Activated naive CD8-positive, alpha-beta T cell treated with anti-CD3 and anti-CD28 coated beads for 36 hours (primary cell): ENCODE measurements around the gene TMPRSS11D. TPM values are rescaled to one million over a fixed set of nuclear protein-coding genes. Genes with fewer than 3 reads are reported as not detected.

Source experiments
- DNase-seq: peaks from one replicate; pipeline ENCODE4 v3.0.0; 2021
- H3K27ac Mint-ChIP-seq: one replicate; pipeline ENCODE4 v1.8.0; 2022; ENCODE audit warnings: mild to moderate bottlenecking, moderate library complexity, mixed read lengths
- H3K27me3 Mint-ChIP-seq: one replicate; pipeline ENCODE4 v1.8.0; 2022; ENCODE audit warnings: mild to moderate bottlenecking, mixed read lengths
- H3K36me3 Mint-ChIP-seq: one replicate; pipeline ENCODE4 v1.8.0; 2021; ENCODE audit warnings: mild to moderate bottlenecking, mixed read lengths
- H3K4me1 Mint-ChIP-seq: one replicate; pipeline ENCODE4 v1.8.0; 2021; ENCODE audit warnings: mixed read lengths
- H3K4me3 Mint-ChIP-seq: one replicate; pipeline ENCODE4 v1.8.0; 2022; ENCODE audit warnings: mild to moderate bottlenecking, moderate library complexity, mixed read lengths
- H3K9me3 Mint-ChIP-seq: one replicate; pipeline ENCODE4 v1.8.0; 2022; ENCODE audit warnings: mixed read lengths
- total RNA-seq, 2 experiments: library from RNA; stranded (reverse); gene quantifications; one replicate each; pipeline ENCODE4 v1.2.3, GENCODE V29; 2021

Gene TMPRSS11D
- not detected for total RNA-seq

- DNase-seq, result no peak
- H3K27me3 Mint-ChIP-seq, result no peaks in the 10 kb centered on the region
- H3K4me3 Mint-ChIP-seq, result no peak within 1 kb of the TSS
- H3K4me1 Mint-ChIP-seq, result no peaks in the 10 kb centered on the region
- H3K36me3 Mint-ChIP-seq, result no peaks in the 10 kb centered on the region
- no peaks in the 10 kb centered on the region for H3K9me3 Mint-ChIP-seq
- no peak within 1 kb of the TSS for H3K27ac Mint-ChIP-seq
Observed at GRCh38 chr4:67883902-67884301, at the start of gene TMPRSS11D. Gene TMPRSS11D (minus strand): TSS chr4:67884002. CDS start chr4:67883933, 69 bp downstream.

- DNase-seq, result no peak
- Mint-ChIP-seq H3K9me3 (no peaks in the 10 kb centered on the region), H3K36me3 (no peaks in the 10 kb centered on the region), H3K4me3 (no peak overlapping the region), H3K27me3 (peaks cover 4% of the 10 kb centered on the region), H3K27ac (no peak overlapping the region), H3K4me1 (no peaks in the 10 kb centered on the region)
Observed at GRCh38 chr4:67933038-67933437, 49.2 kb upstream of the TMPRSS11D start.

GRCh38 chr4:67931256-67931655 lies 47.5 kb upstream of the TMPRSS11D start:
- no peak for DNase-seq
- Mint-ChIP-seq H3K4me1 (no peaks in the 10 kb centered on the region), H3K36me3 (no peaks in the 10 kb centered on the region), H3K27me3 (peaks cover 4% of the 10 kb centered on the region), H3K27ac (no peak overlapping the region), H3K4me3 (no peak overlapping the region), H3K9me3 (no peaks in the 10 kb centered on the region)

DNA sequence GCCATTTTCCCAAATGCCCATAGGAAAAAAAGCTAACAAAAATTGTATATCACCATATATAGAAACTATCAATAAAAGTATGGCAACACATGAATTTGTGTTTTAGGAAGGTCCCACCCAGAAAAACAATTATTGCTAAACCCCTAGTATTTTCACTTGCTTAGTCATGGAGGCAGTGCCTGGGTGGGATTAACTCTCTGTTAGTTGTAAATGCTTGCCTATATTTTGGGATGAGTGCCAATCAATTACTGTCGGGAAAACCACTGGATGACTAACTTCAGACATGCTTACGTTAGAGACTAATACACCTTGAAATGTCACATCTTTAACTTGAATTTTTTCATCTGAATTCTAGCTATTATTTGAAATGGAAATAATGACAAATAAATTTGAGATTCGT lies 45.6 kb upstream of the TMPRSS11D start:
- Mint-ChIP-seq H3K9me3 (no peaks in the 10 kb centered on the region), H3K4me1 (no peaks in the 10 kb centered on the region), H3K4me3 (no peak overlapping the region), H3K27me3 (peaks cover 4% of the 10 kb centered on the region), H3K27ac (no peak overlapping the region), H3K36me3 (no peaks in the 10 kb centered on the region)
- DNase-seq, result no peak

DNA sequence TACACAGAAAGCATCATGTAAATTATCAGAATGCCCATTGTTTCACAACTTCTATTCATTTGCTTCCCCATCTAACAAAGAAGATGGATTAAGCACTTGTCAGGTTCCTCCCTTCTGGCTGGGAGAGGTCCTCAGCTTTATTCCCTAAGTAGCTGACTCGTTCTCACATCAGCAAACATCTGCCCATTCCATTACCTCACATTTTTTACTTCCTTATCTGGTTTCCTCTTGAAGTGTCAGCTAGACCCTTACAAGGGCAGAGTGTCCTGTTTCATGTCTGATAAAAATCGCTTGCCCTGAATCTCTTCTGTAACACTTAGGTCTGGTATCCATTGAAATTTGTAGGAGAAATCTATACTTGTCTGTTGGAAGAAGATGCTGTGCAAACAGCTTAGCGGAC lies 44.7 kb upstream of the TMPRSS11D start:
- no peak for DNase-seq
- Mint-ChIP-seq H3K4me1 (no peaks in the 10 kb centered on the region), H3K9me3 (no peaks in the 10 kb centered on the region), H3K27ac (no peak overlapping the region), H3K36me3 (no peaks in the 10 kb centered on the region), H3K27me3 (peaks cover 4% of the 10 kb centered on the region), H3K4me3 (no peak overlapping the region)

- no peak overlapping the region for H3K27ac Mint-ChIP-seq
- H3K36me3 Mint-ChIP-seq, result no peaks in the 10 kb centered on the region
- DNase-seq, result no peak
- H3K9me3 Mint-ChIP-seq, result no peaks in the 10 kb centered on the region
- H3K4me1 Mint-ChIP-seq, result no peaks in the 10 kb centered on the region
- peaks cover 4% of the 10 kb centered on the region for H3K27me3 Mint-ChIP-seq
- no peak overlapping the region for H3K4me3 Mint-ChIP-seq
Observed at GRCh38 chr4:67927251-67927650, 43.4 kb upstream of the TMPRSS11D start.

DNA sequence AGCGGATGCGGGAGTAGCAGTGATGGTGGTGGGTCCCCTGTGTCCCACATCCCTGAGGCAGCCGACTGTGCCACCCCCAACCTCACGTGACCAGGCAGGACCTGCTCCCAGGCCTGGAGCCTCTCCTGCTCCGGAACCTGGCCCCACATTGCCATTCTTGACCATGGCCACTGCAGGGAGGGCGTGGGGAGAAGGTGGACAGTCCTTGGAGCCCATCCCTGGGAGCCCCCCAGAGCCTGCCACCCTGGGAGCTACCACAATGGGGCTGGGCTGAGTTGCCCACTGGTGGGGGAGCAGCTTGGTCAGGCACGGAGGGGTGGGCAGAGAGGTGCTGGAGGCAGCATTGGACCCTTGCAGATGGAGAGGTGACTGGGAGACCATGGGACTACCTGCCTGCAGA lies 42.7 kb upstream of the TMPRSS11D start:
- no peaks in the 10 kb centered on the region for H3K4me1 Mint-ChIP-seq
- H3K27me3 Mint-ChIP-seq, result peaks cover 4% of the 10 kb centered on the region
- no peak for DNase-seq
- no peak overlapping the region for H3K27ac Mint-ChIP-seq
- H3K9me3 Mint-ChIP-seq, result no peaks in the 10 kb centered on the region
- no peaks in the 10 kb centered on the region for H3K36me3 Mint-ChIP-seq
- H3K4me3 Mint-ChIP-seq, result no peak overlapping the region

- no peak overlapping the region for H3K27ac Mint-ChIP-seq
- no peaks in the 10 kb centered on the region for H3K9me3 Mint-ChIP-seq
- H3K4me1 Mint-ChIP-seq, result no peaks in the 10 kb centered on the region
- no peak overlapping the region for H3K4me3 Mint-ChIP-seq
- no peaks in the 10 kb centered on the region for H3K36me3 Mint-ChIP-seq
- DNase-seq, result no peak
- H3K27me3 Mint-ChIP-seq, result no peaks in the 10 kb centered on the region
Observed at GRCh38 chr4:67922697-67923096, 38.9 kb upstream of the TMPRSS11D start.

DNA sequence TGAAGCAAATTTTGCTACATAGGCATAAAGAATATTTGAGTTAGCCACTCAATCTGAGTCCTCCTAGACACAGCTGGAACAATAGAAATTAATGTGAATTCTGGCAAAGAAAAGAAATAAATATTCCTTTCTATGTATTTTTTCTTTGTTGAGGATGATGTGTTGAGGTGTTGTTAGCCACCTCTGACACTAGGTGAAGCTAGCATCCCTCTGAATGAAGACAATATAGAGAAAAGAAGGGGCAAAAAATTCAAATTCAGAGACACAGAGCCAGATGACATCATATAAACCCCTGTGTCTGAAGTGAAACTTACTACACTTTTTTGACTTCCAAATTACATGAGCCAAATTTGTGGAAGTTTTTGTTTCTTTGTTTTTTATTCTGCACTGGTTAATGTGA lies 34.6 kb upstream of the TMPRSS11D start:
- Mint-ChIP-seq H3K9me3 (no peaks in the 10 kb centered on the region), H3K4me3 (no peak overlapping the region)

DNA sequence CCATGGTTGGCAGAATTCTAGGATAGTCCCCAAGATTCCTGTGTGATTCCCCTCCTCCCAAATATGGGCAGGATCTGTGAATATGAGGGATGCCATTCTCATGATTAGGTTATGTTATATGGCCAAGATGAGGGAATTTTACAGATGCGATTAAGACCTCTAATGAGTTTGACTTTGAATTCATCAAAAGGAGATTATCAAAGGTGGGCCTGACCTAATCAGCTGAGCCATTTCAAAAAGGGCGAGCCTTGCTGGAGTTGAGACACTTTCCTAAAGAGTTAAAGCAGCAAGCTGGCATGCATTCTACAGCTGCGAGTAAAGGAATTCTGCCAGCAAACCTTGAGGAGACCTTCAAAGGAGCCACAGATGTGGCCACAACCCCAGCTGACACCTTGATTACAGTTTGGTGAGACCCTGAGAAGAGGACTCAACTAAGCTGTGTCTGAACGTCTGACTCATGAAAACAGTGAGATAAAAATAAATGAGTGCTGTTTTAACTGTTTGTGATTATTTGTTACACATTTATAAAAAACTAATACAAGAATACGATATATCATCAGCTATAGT lies 31.7 kb upstream of the TMPRSS11D start:
- H3K9me3 Mint-ChIP-seq, result no peaks in the 10 kb centered on the region
- no peak overlapping the region for H3K4me3 Mint-ChIP-seq
- H3K36me3 Mint-ChIP-seq, result no peaks in the 10 kb centered on the region
- H3K27me3 Mint-ChIP-seq, result peaks cover 9% of the 10 kb centered on the region
- no peaks in the 10 kb centered on the region for H3K4me1 Mint-ChIP-seq
- no peak overlapping the region for H3K27ac Mint-ChIP-seq
- DNase-seq, result no peak

More for the DNA sequence above, 34.6 kb upstream of the TMPRSS11D start:
- Mint-ChIP-seq H3K27ac (no peak overlapping the region), H3K4me1 (no peaks in the 10 kb centered on the region), H3K27me3 (no peaks in the 10 kb centered on the region), H3K36me3 (no peaks in the 10 kb centered on the region)
- DNase-seq, result no peak

- H3K9me3 Mint-ChIP-seq, result no peaks in the 10 kb centered on the region
- H3K27ac Mint-ChIP-seq, result no peak overlapping the region
- H3K36me3 Mint-ChIP-seq, result no peaks in the 10 kb centered on the region
- H3K4me3 Mint-ChIP-seq, result no peak overlapping the region
- DNase-seq, result no peak
- H3K4me1 Mint-ChIP-seq, result no peaks in the 10 kb centered on the region
- H3K27me3 Mint-ChIP-seq, result peaks cover 9% of the 10 kb centered on the region
Observed at GRCh38 chr4:67912080-67912479, 28.3 kb upstream of the TMPRSS11D start.

DNA sequence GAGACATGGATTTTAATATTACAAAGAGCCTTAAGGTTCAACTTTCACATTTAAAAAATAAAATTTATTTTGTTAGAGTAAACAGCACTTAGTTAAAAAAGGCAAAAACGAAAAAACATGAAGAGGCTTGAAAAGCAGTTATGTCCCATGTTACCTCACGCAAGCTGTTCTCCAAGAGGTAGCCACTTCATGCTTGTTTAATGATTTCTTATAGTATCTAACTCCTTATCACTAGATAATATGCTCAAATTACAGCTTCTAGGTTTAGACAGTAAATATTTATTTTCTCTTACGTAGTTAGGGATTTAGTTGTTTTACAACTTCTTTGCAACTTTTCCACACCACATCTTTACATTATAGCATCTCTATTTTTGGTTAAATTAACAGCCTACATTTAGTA lies 27.8 kb upstream of the TMPRSS11D start:
- Mint-ChIP-seq H3K27ac (no peak overlapping the region), H3K9me3 (no peaks in the 10 kb centered on the region), H3K27me3 (peaks cover 9% of the 10 kb centered on the region), H3K4me1 (no peaks in the 10 kb centered on the region), H3K4me3 (no peak overlapping the region), H3K36me3 (no peaks in the 10 kb centered on the region)
- DNase-seq, result no peak

GRCh38 chr4:67911141-67911540 lies 27.3 kb upstream of the TMPRSS11D start:
- H3K4me3 Mint-ChIP-seq, result no peak overlapping the region
- peaks cover 9% of the 10 kb centered on the region for H3K27me3 Mint-ChIP-seq
- no peak for DNase-seq
- no peak overlapping the region for H3K27ac Mint-ChIP-seq
- H3K9me3 Mint-ChIP-seq, result peaks cover under 1% of the 10 kb centered on the region
- H3K36me3 Mint-ChIP-seq, result no peaks in the 10 kb centered on the region
- no peaks in the 10 kb centered on the region for H3K4me1 Mint-ChIP-seq

- no peak overlapping the region for H3K27ac Mint-ChIP-seq
- peaks cover 9% of the 10 kb centered on the region for H3K27me3 Mint-ChIP-seq
- no peak overlapping the region for H3K4me3 Mint-ChIP-seq
- no peak for DNase-seq
- peaks cover 2% of the 10 kb centered on the region for H3K9me3 Mint-ChIP-seq
- no peaks in the 10 kb centered on the region for H3K36me3 Mint-ChIP-seq
- H3K4me1 Mint-ChIP-seq, result no peaks in the 10 kb centered on the region
Observed at GRCh38 chr4:67910585-67910905, 26.7 kb upstream of the TMPRSS11D start.

GRCh38 chr4:67909905-67910584 lies 26.2 kb upstream of the TMPRSS11D start:
- no peak for DNase-seq
- Mint-ChIP-seq H3K36me3 (no peaks in the 10 kb centered on the region), H3K27ac (no peak overlapping the region), H3K9me3 (peaks cover 2% of the 10 kb centered on the region), H3K27me3 (peaks cover 9% of the 10 kb centered on the region), H3K4me1 (no peaks in the 10 kb centered on the region), H3K4me3 (no peak overlapping the region)

DNA sequence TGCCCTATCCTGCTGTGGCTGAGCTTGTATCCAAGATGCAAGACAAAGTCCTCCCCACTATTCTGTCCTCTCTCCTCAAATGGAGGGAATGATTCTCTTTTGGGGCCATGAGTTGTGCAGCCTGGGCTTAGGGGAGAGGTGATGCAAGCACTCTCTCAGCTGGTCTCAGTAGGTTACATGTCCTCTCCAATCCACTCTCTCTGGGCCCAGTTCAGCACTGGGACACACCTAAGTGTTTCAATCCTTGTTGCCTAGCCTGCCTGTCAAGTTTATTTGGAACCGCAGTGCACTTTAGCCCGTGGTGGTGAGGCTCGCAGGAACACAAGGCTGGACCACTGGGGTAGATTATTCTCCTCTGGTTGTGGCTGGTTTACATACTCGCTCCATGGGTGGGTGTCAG lies 23.8 kb upstream of the TMPRSS11D start:
- H3K27me3 Mint-ChIP-seq, result peaks cover 13% of the 10 kb centered on the region
- no peaks in the 10 kb centered on the region for H3K4me1 Mint-ChIP-seq
- H3K36me3 Mint-ChIP-seq, result no peaks in the 10 kb centered on the region
- peaks cover 2% of the 10 kb centered on the region for H3K9me3 Mint-ChIP-seq
- DNase-seq, result no peak
- H3K4me3 Mint-ChIP-seq, result no peak overlapping the region
- H3K27ac Mint-ChIP-seq, result no peak overlapping the region
